Activated CD8-positive, alpha-beta T cell treated with anti-CD3 and anti-CD28 coated beads, Interleukin-2, amount 10 ng/mL, durations not matched to agents 7 days and 5 days (primary cell): ENCODE measurements around the gene GJB3. TPM values are rescaled to one million over a fixed set of nuclear protein-coding genes. Genes with fewer than 3 reads are reported as not detected.

ENCODE experiments used
- total RNA-seq, 2 experiments: library from RNA; stranded (reverse); gene quantifications; one replicate each; pipeline ENCODE4 v1.2.3, GENCODE V29; 2021

GJB3 gene
- total RNA-seq, 2 experiments from 2014 or later, result not detected

Other genes with a start within 250 kb of the GJB3 start
- not detected for gene GJB5, start 26.2 kb upstream of the GJB3 start, total RNA-seq
- gene GJB4, start 21.5 kb upstream of the GJB3 start, total RNA-seq, result not detected
- gene GJA4, start 11.8 kb downstream of the GJB3 start, total RNA-seq, result not detected
- gene SMIM12, start 78.5 kb downstream of the GJB3 start, total RNA-seq, result 10 to 100 TPM; 50.4 to 52.2 TPM
- gene DLGAP3, start 148.4 kb downstream of the GJB3 start, total RNA-seq, result under 1 TPM; 0.29 to 0.39 TPM
- 10 to 100 TPM; 24.8 to 26.7 TPM for gene TMEM35B, start 204.1 kb downstream of the GJB3 start, total RNA-seq